ENCODE data around the gene XRCC3.
"Not testable (repeated sequence)": the region's sequence is repeated elsewhere in the genome, so short reads cannot be mapped to it uniquely, and the experiment has no call there.

XRCC3 gene

GRCh38 chr14:103692159-103692558, 23.1 kb downstream of the XRCC3 start:
- DNase-seq: no peak

DNA sequence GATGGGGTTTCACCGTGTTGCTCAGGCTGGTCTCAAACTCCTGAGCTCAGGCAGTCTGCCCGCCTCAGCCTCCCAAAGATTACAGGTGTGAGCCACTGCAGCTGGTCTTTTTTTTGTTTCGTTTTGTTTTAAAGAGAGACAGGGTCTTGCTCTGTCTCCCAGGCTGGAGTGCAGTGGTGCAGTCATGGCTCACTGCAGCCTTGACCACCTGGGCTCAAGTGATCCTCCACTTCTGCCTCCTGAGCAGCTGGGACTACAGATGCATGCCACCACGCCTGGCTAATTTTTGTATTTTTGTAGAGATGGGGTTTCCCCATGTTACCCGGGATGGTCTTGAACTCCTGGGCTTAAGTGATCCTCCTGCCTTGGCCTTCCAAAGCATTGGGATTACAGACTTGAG, 23.6 kb downstream of the XRCC3 start:
- DNase-seq: not testable (repeated sequence)

DNA sequence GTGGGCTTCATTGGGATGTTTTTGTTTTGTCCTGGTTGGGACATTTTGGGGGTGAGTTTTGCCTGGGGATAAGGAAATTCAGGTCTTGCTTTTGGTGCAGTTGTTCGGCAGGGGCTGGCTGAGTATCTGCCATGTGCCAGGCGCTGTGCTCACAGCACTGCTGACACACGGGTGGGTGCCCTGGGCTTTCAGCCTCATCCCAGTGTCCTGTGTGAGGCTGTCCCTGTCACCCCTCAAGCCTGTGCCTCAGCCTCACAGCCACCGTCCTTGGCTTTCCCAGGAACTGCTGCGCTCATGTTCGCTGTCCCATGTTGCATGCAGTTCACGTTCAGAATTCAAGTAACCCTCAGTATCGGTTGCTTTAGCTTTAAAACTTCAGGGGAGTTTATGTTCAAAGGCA, 24.9 kb downstream of the XRCC3 start:
- DNase-seq: no peak

DNA sequence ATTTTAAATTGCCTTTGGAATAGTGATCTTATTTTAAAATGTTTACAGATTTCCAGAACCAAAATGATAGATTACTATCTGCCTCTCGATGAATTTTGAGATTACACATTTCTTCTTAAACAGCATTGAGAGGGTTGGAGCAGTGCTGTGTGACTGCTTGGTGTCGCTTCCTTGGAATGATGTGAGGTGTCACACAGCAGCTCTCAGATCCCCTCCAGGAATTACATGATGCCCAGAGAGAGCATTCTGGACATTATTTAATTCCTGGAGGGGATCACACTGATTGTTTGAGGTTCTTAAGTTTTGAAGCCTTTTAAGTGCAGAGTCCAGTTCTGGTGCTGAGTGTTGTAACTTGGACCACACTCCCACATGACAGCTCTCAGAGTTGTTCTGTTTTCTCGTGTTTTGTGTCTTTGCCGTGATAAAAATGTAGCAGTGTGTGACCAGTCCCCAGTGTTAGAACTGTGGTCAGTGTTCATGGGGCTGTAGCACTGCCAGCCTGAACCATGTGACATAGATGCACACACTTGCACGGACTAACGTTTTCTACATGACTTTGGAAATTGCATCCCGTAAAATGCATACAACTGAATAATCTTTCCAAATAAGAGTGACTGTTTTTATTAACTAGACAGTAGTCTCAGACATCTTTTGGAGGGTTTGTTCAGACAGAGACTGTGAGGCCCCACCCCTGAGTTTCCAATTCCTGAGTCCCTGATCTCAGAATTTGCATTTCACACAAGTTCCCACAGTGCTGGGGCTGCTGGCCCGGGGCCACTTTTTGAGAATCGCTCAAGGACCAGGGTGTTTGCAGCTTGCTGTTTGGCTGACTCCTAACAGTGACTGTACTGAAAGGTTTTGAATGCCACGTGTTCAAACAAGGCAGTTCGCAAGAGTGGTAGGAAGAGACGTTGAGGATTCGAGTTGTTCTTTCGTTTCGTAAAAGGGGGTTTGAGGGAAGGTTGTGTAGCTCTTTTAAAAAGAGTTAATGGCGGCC, 26.0 kb downstream of the XRCC3 start:
- no peak for DNase-seq

- no peak for DNase-seq
Observed at GRCh38 chr14:103688441-103688840, 26.8 kb downstream of the XRCC3 start.

GRCh38 chr14:103687712-103688111, 27.5 kb downstream of the XRCC3 start:
- DNase-seq: no peak

DNA sequence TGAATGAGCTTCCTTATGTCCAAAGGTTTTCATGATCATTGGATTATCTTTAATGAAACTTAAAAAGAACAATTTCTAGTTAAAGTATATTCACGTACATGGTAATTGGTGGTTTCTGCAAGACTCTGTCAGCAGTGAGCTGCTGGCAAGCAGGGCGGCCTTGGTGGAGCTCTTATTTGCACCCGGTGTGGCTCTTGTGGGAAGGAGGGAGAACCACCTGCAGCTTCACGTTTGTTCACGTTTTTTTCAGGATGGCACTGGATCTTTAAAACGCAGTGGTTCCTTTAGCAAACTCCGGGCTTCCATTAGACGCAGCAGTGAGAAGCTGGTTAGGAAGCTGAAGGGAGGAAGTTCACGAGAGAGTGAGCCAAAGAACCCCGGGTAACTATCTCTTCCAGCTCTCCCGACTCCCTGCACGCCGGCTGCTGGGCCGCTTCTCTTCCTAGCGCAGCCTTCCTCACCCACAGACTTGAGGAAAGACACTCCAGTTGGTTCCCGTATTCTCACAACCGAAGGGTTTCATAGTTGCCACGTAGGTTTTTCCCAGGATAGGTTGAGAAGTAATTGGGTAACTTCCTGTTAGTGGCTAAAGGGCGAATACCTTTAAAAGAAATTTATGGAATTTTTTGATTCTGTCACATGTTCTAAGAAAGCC, 28.3 kb downstream of the XRCC3 start:
- no peak for DNase-seq

GRCh38 chr14:103685276-103686211, 29.7 kb downstream of the XRCC3 start:
- no peak for DNase-seq

DNA sequence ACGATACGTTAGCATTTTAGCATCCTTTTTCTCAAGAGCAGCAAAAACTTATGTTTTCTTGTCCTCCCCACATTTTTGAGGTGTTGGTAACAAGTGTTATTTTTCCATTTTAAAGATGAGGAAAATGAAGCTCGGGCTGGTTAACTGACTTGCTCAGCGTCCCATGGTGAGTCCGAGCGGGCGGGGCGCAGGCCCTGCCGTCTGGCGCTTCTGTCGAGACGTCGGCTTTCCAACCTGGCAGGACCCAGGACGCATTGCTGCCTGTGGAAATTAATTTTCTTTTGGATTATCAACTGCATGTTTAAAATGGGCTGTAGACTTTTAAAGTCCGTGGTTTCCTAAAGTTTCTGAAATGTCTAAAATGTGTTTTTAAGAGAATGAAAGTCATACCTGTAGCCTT, 30.4 kb downstream of the XRCC3 start:
- no peak for DNase-seq

- no peak for DNase-seq
Observed at GRCh38 chr14:103684471-103684870, 30.8 kb downstream of the XRCC3 start.

- no peak for DNase-seq
Observed at GRCh38 chr14:103683139-103683538, 32.1 kb downstream of the XRCC3 start.

DNA sequence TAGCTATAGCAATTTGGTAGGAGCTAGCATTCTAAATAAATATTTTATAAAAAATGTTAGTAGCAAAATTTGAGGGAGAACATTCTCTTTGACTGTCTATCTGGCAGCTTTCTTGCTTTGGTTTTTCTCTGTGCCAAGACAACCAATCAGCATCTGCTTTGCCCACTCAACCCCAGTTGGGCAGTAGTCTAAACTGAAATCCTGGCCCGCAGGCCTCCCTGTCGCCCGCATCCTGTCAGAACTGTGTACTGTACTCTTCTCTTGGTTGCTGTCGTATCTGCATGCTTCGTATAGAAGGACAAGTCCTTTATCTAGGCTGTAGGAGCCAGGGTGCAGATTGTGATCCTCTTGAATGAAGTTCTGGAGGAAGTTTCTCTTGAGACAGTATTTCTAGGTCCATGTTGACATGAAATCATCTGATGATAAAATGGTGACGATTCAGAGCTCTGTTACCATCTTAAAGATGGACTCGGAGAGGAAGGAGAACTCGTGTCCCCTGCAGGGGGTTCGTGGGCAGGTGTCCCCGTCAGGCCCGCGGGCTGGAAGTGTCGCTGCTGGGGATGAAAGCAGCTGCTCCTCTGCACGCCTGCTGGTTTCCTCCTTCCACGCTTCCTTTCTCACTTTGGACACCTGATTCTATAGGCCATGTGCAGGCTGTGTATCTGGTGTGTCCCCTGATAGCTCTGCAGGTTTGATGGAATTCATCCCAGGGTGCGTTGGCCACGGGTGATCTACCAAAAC, 34.6 kb downstream of the XRCC3 start:
- no peak for DNase-seq

DNA sequence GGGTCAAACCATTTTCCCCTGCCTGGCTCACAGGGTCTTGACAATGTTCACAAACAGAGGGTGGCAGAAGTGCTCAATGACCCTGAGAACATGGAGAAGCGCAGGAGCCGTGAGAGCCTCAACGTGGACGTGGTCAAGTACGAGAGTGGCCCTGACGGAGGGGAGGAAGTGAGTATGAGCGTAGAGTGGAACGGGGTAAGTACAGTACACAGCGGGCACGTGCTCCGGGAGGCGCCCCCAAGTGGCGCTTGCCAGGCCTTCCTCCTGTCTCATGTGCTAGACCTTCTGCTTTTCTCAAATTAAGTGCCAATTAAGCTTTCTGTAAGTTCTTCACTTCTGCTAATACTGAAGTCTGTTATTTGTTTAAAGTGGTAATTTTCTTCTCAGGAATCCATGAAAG, 35.9 kb downstream of the XRCC3 start:
- no peak for DNase-seq

DNA sequence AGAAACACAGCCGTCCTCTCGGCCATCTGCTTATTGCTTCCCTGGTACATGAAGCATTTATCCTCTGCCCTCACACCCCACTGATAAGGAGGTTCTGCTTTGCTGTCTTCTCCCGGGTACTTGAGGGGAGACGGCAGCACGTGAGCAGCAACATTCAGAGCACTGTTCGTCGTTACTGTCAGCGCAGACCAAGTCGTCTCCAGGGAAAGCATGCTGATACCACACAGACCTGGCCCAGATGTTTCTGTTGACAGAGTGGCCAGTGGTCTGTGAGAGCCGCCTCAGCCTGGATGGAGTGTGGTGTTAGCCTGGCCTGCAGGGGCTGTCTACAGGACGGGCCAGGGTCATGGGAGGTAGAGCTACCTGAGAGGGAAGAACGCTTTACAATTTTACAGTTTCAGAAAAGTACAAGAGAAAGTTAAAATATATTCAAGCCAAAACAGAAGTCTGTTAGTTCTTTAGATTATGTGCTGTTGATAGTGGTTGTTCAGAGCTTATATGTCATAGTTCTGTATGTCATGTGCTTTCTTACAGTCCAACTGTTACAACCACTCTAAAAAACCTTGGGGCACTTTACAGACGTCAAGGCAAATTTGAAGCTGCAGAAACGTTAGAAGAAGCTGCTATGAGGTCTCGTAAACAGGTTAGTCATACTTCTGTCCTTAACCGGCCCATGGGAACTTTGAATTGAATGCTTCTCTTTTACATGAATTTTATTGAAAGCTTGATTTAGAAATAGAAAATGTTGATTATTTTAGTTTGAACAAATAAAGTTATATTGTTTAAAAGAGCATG, 38.2 kb downstream of the XRCC3 start:
- DNase-seq: no peak

GRCh38 chr14:103675957-103676356, 39.3 kb downstream of the XRCC3 start:
- no peak for DNase-seq

DNA sequence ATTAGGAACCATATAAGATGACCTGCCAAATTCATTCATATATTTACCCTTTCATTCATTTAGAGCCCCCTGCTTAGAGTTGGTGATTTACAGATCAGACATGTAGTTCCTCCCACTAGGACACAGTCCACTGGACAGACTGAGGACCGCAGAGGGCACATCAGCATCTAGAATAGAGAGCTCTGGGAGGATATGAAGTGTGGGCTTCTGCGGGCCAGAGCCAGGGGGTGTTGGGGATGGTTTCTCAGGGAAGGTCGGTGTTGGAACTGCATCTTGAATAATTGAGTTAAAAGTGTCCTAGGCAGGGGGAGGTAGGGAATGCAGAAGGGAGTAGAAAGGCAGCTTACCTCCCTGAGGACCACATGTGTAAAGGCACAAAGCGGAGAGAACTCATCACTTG, 43.3 kb downstream of the XRCC3 start:
- no peak for DNase-seq

DNA sequence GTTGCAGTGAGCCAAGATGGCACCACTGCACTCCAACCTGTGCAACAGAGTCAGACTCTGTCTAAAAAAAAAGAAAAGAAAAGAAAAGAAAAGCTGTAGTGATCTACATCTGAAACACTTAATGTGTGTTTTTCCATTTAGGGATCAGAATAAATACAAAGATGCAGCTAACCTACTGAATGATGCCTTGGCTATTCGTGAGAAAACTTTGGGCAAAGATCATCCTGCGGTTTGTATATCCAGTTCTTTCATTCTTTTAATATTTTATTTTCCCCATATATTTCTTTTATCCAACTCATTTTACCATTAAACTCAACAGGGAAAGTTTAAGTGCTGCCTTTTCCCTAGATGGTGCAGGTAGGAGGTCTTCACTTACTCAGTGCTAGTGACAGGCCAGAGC, 45.9 kb downstream of the XRCC3 start:
- no peak for DNase-seq

DNA sequence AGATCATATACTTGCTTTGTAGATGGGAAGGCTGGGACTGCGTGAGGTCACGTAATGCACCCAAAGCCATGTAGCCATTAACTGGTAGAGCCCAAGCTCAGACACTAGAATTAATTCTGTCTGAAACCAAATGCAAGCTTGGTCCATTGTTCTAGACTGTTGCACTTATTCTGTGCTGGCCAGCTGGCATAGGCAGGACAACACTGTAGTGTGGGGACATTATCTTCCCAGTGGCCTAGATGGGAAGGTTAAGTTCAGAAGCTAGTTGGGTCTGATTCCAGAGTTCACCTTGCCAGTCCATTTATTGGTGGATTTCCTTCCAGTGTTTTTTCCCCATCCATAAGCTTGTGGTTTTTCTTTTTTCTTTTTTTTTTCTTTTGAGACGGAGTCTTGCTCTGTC, 47.1 kb downstream of the XRCC3 start:
- DNase-seq: no peak

DNA sequence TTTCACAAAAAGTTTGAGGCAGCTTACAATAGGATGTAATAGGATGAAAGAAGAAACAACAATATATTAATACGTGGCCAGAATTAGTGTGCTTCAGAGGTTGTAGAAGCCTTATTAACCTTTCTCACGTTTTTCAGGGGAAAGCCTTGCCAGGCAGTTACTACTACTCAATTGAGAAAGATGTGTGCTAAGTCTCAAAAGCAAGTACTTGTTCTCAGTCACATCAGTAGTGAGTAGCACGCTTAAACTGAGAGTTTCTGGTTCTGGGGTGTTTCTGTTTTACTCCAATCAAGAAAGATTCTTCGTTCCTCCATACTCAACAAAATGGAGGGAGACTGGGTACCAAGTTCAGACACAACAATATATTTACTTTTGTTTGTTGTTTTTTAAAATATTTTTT, 47.6 kb downstream of the XRCC3 start:
- no peak for DNase-seq

GRCh38 chr14:103663506-103663905, 51.7 kb downstream of the XRCC3 start:
- DNase-seq: no peak

GRCh38 chr14:103662591-103662990, 52.7 kb downstream of the XRCC3 start:
- DNase-seq: no peak

GRCh38 chr14:103662029-103662428, 53.2 kb downstream of the XRCC3 start:
- DNase-seq: no peak
